GM21515 (cell line): ENCODE data around the gene SLC36A4.
"Not testable (repeated sequence)": the region's sequence is repeated elsewhere in the genome, so short reads cannot be mapped to it uniquely, and the experiment has no call there.

Experiments
- ATAC-seq: cut with Tn5 transposase; IDR thresholded peaks from one replicate; pipeline ENCODE4 v1.9.1; 2021; ENCODE audit not compliant: unreplicated experiment

SLC36A4 gene

GRCh38 chr11:93123351-93123898, 74.4 kb downstream of the SLC36A4 start:
- no peak for ATAC-seq

- ATAC-seq = no peak
Observed at GRCh38 chr11:93122535-93123235, 75.1 kb downstream of the SLC36A4 start.

GRCh38 chr11:93118276-93118675, 79.5 kb downstream of the SLC36A4 start:
- no peak for ATAC-seq

- ATAC-seq = no peak
Observed at GRCh38 chr11:93117565-93117964, 80.2 kb downstream of the SLC36A4 start.

- ATAC-seq = no peak
Observed at GRCh38 chr11:93116641-93117441, 81.0 kb downstream of the SLC36A4 start.

- ATAC-seq = no peak
Observed at GRCh38 chr11:93114304-93114703, 83.5 kb downstream of the SLC36A4 start.

- ATAC-seq = no peak
Observed at GRCh38 chr11:93113824-93114223, 84.0 kb downstream of the SLC36A4 start.

- not testable (repeated sequence) for ATAC-seq
Observed at GRCh38 chr11:93111147-93111546, 86.6 kb downstream of the SLC36A4 start.

GRCh38 chr11:93100211-93100610, 97.6 kb downstream of the SLC36A4 start:
- no peak for ATAC-seq

- no peak for ATAC-seq
Observed at GRCh38 chr11:93099806-93100205, 98.0 kb downstream of the SLC36A4 start.
